HG02642 (cell line): ENCODE results near the gene ZNF229.
"Not testable (repeated sequence)": the region's sequence is repeated elsewhere in the genome, so short reads cannot be mapped to it uniquely, and the experiment has no call there.

Source experiments
- ATAC-seq: cut with Tn5 transposase; IDR thresholded peaks from one replicate; pipeline ENCODE4 v1.9.1; 2021; ENCODE audit warnings: mild to moderate bottlenecking; ENCODE audit not compliant: unreplicated experiment, poor library complexity

Gene ZNF229

DNA sequence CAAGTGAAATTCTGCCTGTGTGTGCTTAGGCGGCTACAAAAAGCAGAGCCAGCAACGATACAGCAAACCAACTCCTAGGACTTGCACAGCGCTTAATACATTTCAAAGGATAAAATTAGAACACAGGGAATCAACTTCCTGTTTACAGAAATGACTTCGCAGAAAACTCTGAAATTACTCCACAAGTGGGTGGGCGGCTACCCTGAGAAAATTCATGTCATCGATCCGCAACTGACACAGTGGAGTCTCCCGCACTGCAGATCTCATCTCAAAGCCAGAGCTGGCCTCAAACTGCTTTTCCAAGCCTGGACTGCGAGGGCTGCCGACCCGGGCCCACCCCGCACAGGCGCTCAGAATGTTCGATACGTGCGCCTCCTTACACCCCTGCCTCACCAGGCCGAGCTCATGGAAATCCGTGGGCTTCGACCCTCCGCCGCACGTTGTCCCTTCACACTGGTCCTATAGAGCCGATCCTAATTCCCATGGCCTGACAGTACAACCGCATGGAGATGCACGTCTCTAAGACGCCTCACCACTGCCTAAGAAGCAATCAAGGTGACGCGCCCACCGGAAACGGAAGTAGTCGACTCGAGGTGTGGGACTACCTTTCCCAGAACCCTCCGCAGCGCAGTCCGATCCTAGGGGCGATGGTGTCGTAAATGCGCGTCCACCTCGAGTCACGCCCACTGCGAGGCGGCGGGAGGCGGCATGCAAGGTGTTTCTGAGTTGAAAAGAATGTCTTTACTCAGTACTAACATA is at the start of gene ZNF229:
ZNF229 (minus strand) TSS at position 557 of the 759 bp plus-strand sequence. CDS start 5,625 bp downstream, outside the sequence.
- ATAC-seq: no peak

DNA sequence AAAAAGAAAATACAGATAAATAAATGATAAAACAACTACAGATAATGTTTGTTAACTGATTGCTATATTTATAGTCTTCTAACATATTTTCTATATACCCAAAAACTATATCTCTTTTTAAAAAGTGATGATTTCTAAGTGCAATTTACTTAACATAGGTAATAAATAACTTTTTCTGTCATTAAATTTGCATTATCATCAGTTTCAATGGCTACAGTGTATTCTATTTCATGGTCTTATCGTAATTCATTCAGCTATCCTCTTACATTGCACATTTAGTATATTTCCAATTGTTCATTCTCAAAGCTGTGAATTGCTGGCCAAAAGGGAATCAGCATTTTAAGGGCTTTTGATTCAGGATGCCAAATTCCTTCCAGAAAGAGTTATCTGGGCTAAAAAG is 48.4 kb upstream of the ZNF229 start:
- ATAC-seq: no peak

DNA sequence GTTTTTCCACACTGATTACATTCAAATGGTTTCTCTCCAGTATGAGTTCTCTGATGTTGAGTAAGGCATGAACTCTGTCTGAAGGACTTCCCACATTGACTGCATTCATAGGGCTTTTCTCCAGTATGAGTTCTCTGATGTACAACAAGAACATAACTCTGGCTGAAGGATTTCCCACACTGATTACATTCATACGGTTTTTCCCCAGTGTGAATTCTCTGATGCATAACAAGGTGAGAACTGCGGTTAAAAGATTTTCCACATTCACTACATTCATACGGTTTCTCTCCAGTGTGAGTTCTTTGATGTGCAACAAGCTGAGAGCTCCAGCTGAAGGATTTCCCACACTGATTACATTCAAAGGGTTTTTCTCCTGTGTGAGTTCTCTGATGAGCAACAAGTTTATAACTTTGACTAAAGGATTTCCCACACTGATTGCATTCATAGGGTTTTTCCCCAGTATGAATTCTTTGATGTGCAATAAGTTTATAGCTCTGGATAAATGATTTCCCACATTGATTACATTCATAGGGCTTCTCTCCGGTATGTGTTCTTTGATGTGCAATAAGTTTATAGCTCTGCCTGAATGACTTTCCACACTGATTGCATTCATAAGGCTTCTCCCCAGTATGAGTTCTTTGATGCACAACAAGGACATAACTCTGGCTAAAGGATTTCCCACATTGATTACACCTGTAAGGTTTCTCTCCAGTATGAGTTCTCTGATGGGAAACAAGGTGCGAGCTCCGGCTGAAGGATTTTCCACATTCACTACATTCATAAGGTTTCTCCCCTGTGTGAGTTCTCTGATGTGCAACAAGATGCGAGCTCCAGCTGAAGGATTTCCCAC is 28.5 kb upstream of the ZNF229 start:
- no peak for ATAC-seq

DNA sequence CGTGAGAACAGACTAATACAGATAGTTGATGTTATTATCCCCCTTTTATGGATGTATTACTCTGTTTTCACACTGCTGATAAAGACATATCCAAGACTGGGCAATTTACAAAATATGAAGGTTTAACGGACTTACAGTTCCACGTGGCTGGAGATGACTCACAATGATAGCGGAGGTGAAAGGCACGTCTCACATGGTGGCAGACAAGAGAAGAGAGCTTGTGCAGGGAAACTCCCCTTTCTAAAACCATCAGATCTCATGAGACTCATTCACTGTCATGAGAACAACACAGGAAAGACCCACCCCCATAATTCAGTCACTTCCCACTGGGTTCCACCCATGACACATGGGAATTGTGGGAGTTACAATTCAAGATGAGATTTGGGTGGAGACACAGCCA is 20.5 kb upstream of the ZNF229 start:
- ATAC-seq: not testable (repeated sequence)

DNA sequence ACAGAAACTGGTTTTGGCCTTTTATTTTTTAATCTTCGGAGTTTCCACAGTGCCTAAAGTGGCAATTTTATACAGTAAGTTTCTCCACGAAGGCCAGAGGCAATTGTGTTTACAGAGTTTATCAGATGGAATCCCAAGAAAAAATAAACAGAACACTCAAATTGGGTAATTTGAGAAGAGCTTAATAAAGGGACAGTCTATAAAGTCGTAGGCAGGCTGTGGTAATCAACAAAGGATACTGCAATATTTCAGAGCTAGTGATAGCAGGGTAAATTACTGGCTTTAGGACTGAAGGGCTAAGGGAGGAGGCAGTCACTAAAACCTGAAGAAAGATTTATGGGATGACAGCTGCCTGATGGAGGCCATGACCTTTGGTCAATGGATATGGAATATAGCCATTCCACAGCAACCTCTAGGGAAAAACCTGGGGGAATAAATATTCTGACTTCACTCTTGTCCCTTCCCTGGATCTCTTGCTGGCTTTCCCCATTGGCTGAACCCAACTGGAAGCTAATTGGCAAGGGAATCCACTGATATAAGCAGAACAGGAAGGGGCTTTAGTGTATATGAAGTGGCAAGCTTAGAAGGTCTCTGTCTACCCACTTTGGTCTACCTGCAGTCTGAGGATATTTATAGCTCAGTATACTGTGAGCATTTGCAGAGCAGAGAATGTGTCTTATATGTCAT is 14.5 kb upstream of the ZNF229 start:
- ATAC-seq: not testable (repeated sequence)

DNA sequence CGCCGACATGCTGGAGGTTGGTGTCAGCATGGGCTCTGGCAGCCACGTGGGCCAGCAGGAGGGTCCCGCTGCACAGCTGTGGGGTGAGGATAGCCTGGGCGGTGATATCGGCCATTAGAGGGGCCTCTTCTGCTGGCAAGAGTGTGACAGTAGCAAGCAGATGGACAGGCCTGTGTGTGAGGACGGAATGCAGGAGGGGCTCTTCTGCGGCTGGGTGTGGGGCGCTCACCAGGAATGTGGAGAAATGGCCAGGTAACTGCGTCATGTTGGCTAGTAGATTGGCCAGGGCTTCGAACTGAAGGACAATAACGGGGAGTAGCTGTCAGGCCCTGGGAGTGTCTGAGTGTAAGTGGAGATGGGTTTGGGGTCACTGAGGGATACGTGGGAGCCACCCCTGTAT is 7.7 kb upstream of the ZNF229 start:
- not testable (repeated sequence) for ATAC-seq

DNA sequence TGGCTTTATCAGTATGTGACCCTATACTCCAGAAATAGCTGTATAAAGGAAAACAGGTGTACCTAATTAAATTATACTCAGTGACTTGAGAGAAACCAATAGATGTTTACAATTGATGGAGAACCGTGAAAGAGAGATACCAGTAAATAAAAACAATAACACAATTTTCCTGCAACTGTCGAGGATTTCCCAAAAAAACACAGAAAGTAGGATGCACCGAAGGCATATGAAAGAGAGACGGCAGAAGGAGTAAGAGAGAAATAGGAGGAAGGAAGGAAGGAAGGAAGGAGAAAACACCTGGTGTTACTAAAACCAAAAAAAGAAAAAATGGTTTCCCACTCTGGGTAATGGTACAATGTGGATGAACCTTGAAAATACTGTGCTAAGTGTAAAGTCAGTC is 6.8 kb upstream of the ZNF229 start:
- no peak for ATAC-seq

DNA sequence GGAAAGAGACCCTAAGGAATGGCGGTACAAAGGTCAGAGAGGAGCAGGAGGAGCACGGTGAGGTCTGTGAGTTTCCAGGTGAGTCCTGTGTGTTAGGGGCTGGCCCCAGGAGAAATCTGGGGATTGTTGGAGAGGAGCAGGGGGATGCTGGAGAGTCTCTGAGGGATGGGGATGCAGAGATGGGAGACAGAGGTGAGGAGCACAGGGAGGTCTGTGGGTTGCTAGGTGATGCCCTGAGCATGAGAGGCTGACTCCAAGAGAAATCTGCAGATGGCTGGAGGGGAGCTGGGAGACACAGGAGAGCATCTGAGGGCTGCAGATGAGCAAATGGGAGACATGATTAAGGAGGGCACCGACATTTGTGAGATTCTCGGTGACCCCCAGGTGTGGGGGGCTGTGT is 4.1 kb upstream of the ZNF229 start:
- ATAC-seq: no peak

DNA sequence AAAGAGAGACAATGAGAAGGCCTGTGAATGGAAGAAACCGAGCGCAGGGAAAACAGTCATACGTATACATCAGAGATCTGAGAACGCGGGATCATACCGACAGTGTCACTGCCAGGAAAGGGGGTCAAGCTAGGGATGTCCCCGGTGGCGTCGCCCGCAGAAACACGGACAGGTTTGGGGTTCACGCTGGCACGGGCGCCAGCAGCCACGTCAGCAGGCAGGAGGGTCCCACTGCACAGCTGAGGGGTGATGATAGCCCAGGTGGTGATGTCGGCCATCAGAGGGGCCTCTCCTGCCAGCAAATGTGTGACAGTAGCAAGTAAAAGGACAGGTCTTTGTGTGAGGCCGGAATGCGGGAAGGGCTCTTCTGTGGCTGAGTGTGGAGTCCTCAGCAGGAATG is 3.4 kb upstream of the ZNF229 start:
- no peak for ATAC-seq

DNA sequence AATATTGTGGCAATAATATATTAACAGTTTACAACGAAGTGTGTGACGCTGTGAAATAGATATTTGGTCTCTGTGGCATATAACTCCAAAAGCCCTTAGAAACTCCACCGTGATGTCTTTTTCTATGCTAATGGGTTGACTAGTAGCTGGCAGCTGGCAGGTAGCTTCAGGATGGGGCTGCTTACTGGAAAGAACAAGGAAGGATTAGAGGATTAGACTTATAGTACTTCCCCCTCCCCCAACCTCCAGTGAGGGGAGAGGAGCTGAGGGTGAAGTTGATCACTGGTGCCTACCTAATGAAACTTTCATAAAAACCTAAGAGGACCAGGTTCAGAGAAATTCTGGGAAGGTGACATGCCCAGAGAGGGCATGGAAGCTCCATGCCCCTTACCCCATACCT is 9.8 kb downstream of the ZNF229 start:
- ATAC-seq: no peak

DNA sequence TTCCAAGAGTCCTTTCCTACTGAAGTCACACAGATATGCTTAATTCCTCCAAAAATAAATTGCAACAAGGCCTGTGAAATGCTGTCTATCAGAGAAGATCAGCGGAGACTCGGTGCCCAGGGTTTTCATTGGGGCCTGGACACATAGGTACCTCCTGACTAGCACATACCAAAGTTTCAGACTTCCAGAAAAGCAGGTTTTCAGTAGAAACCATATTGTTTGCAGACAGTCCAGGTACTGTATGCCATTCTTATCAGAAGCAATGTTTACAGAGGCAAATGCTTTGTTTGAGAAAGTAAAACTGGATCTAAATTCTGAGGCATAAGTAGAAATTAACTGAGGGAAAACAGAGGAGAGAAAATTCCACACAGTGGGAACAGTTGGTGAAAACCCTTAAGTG is 12.8 kb downstream of the ZNF229 start:
- no peak for ATAC-seq

DNA sequence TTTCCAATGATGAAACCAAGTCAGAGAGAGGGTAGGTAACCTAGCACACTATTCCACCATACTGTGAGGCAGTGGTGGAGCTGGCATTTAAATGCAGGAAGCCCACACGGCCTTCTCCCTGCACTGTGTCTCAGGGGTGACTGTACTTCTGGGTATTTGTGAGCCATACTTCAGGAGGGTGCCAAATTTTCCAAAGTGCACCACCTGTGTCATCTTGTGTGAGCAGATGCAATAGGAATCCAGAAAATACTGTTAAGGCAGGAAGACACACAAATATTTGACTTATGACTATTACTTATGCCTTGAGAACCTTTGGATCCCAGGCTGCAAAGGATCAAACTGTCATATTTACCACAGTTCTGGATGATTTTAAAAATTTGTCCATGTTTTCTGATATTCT is 17.3 kb downstream of the ZNF229 start:
- ATAC-seq: no peak

DNA sequence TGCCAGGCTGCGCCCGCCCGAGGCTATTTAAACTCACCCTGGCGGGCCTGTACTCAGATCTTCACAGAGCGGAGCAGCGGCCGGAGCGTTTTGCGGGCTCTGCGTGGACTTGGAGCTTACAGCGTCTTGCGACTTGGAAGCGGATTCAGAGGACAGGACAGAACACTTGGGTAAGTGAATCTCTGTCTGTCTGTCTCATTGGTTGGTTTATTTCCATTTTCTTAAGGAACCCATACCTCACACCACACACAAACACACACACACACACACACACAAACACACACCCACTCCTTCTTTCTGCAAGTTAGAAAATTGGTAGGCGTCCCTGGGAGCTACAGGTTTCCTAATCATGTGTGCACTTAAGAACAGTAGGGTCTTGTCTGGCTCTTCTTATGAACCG is 32.7 kb downstream of the ZNF229 start:
- ATAC-seq: not testable (repeated sequence)

DNA sequence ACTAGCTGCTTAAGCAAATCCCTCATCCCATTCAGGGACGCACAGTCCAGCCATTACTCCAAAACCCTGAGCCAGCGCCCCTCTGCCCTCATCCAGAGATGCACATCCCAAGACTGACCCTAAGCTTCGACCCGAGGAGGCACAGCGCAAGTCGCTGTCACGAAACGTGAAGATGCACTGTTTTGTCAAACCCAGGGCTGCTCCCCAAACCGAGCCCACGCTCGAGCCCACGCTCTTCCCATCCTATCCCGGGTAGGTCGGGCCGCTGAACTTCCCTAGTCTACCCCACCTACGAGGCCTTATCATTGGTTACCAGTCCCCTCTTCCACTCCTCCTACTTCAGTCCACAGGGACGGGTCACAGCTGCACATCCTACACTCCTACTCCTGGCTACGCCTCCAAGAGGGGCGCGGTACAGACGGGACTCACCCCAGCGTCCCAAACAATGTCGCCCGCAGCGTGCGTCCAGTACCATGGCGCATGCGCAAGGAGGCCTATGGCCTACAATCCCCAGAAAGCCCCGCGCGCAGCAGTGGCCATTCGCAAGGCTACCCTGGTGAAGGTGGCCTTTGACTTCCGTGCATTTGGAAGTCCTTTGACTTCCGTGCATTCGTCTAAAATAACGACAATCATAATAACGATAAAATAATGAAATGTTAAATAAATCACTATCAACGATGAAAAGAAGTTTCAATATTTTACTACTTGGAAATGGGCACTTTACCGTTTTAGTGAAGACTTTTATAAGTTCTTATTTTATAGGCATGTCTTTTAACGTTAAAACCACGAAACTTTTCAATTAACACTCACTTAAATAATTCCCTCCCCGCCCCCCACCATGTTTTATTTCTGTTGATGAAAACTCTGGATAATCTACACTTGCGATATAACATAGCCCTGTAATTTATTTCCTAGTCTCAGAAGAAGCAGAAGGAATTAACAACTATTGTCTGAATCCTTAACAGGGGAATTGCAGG is 46.8 kb downstream of the ZNF229 start, which contains the start of gene ZNF285:
ZNF285 (minus strand) TSS at position 470 of the 977 bp plus-strand sequence. CDS start 4,395 bp downstream, outside the sequence.
- peak; percentile 74 for ATAC-seq

DNA sequence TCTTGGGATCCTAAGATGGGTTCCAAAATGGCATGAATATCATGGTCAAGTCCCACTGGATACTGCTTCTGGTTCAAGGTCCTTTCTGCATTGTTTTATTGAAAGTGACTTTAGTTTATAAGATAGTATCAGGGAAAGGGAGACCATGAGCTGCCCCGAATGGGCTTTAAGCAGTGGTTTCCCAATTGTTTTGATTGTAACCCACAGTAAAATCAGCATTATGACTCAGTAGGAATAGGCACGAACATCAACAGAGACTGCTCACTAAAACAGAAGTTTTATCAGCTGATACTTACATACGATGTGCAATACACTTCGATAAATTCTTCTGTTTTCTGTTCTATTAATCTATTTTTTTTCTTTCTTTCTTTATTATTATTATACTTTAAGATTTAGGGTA is 59.0 kb downstream of the ZNF229 start:
- not testable (repeated sequence) for ATAC-seq
